ENCODE results near the gene OGFOD3. TPM values are rescaled to one million over a fixed set of nuclear protein-coding genes. Genes with fewer than 3 reads are reported as not detected.

Gene OGFOD3
- total and polyA plus RNA-seq, 9 of the 15 experiments (the other 6 are each of a cell fraction or from before 2014, with no cell fraction given) = 0.69 to 44.7 (median 18.9) TPM

- 24% methylated on average over 10 of the region's 11 CpGs for WGBS (ENCODE audit: insufficient coverage, low coverage, missing lambda C conversion rate)
- FAIRE-seq (no peak), ATAC-seq (no peak), DNase-seq (ENCODE audit: extremely low read depth in 1 of 4, low spot score in 3 of 4) (no peak)
- Histone ChIP-seq H3K4me3 (no peak overlapping the region), H3K36me3 (ENCODE audit: control insufficient read depth, insufficient read depth, low read length) (no peaks in the 10 kb centered on the region), H4K20me1 (replicated peaks; ENCODE audit: control insufficient read depth, insufficient read depth, low read length) (no peaks in the 10 kb centered on the region), H3K27me3 (ENCODE audit: control insufficient read depth in 2 of 2, insufficient read depth in 2 of 2, low read length in 2 of 2) (no peaks in the 10 kb centered on the region), H3K79me2 (ENCODE audit: control insufficient read depth, insufficient read depth, low read length) (no peaks in the 10 kb centered on the region), H3K9me1 (ENCODE audit: control insufficient read depth, insufficient read depth, low read length) (no peaks in the 10 kb centered on the region), H3K9ac (ENCODE audit: insufficient read depth in 1 of 2, low read depth in 2 of 2, low read length in 2 of 2) (peak overlapping the region in 1 of 2 experiments; percentile 75; a peak in 1 of 4 replicates), H3K4me2 (ENCODE audit: insufficient read depth, low read length) (no peak overlapping the region; the same call in 1 of the 2 replicates), H3K9me3 (replicated peaks; ENCODE audit: control insufficient read depth, insufficient read depth, low read depth, low read length) (no peaks in the 10 kb centered on the region), H2AFZ (ENCODE audit: low read depth, low read length) (peak overlapping the region; percentile 1; the same call in 1 of the 2 replicates), H3K4me1 (replicated peaks in 1 of 2; ENCODE audit: control insufficient read depth in 2 of 2, insufficient read depth in 2 of 2, low read length in 2 of 2) (peaks cover 35 to 74% of the 10 kb centered on the region in 2 experiments), H3K27ac (ENCODE audit: extremely low read depth, low read depth, low read length) (no peak overlapping the region)
- BruUV-seq (replicated peaks) = no TSS peak
- in situ Hi-C loops (cut with MboI) (no loop called here), intact Hi-C loops (cut with micrococcal nuclease) (loop anchor here (10.0 kb wide), 1 partner anchor 314 kb away; the partner anchor contains the start of genes DCXR and RAC3)
- ChIA-PET POLR2A (interaction anchor here (1.0 to 1.6 kb wide), 2 partner anchors 68 to 204 kb away, joined by 3 to 4 read pairs; partner anchors contain the start of gene HEXD), CTCF (ENCODE audit: low intra/inter-chr PET ratio) (interaction anchor here (2.1 kb wide), 1 partner anchor 144 kb away, joined by 4 read pairs; no protein-coding TSS in a partner anchor)
- peak in 1 of 2 experiments; percentile 33; a peak in 1 of 4 replicates for TF ChIP-seq RCOR1 (IDR thresholded peaks at IDR 0.05; ENCODE audit: borderline replicate concordance in 1 of 2, low read depth in 2 of 2, low read length in 2 of 2)
- no peak for TF ChIP-seq KLF1 (tag; IDR thresholded peaks at IDR 0.05)
- TF ChIP-seq ZFPM2 (CRISPR knock-in tag; IDR thresholded peaks at IDR 0.05) = no peak
- TF ChIP-seq NR2C2 (CRISPR knock-in tag; IDR thresholded peaks at IDR 0.05) = no peak
- TF ChIP-seq NR2C2 (tag; IDR thresholded peaks at IDR 0.05) = no peak
- TF ChIP-seq FOSL1 (tag; conservative IDR thresholded peaks at IDR 0.05) = no peak
- 0 out of 4 replicates have a peak, but pooled peaks of 1 of the 2 experiments have one; percentile 9 for TF ChIP-seq HDAC1 (IDR thresholded peaks at IDR 0.05)
- no peak for TF ChIP-seq MBD2 (IDR thresholded peaks at IDR 0.05; ENCODE audit: borderline replicate concordance, low read depth)
- TF ChIP-seq, protein P1, sequence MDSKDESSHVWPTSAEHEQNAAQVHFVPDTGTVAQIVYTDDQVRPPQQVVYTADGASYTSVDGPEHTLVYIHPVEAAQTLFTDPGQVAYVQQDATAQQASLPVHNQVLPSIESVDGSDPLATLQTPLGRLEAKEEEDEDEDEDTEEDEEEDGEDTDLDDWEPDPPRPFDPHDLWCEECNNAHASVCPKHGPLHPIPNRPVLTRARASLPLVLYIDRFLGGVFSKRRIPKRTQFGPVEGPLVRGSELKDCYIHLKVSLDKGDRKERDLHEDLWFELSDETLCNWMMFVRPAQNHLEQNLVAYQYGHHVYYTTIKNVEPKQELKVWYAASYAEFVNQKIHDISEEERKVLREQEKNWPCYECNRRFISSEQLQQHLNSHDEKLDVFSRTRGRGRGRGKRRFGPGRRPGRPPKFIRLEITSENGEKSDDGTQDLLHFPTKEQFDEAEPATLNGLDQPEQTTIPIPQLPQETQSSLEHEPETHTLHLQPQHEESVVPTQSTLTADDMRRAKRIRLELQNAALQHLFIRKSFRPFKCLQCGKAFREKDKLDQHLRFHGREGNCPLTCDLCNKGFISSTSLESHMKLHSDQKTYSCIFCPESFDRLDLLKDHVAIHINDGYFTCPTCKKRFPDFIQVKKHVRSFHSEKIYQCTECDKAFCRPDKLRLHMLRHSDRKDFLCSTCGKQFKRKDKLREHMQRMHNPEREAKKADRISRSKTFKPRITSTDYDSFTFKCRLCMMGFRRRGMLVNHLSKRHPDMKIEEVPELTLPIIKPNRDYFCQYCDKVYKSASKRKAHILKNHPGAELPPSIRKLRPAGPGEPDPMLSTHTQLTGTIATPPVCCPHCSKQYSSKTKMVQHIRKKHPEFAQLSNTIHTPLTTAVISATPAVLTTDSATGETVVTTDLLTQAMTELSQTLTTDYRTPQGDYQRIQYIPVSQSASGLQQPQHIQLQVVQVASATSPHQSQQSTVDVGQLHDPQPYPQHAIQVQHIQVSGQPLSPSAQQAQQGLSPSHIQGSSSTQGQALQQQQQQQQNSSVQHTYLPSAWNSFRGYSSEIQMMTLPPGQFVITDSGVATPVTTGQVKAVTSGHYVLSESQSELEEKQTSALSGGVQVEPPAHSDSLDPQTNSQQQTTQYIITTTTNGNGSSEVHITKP (IDR thresholded peaks at IDR 0.05; ENCODE audit: partially characterized antibody) = peak; percentile 35
- TF ChIP-seq KDM1A (IDR thresholded peaks at IDR 0.05) = peak; percentile 66 to 72; a peak in 3 of 4 replicates
- no peak for TF ChIP-seq PTRF (tag; IDR thresholded peaks at IDR 0.05)
- no peak for TF ChIP-seq HDAC3 (IDR thresholded peaks at IDR 0.05; ENCODE audit: borderline replicate concordance, partially characterized antibody)
These were observed 69.1 kb downstream of the OGFOD3 start for GRCh38 chr17:82349287-82349701.
